Measurements from ENCODE around the gene HS2ST1.

The HS2ST1 gene

GRCh38 chr1:87144316-87144895, 230.0 kb downstream of the HS2ST1 start:
- no peak for DNase-seq

GRCh38 chr1:87144981-87145380, 230.5 kb downstream of the HS2ST1 start:
- no peak for DNase-seq

- DNase-seq: no peak
Measured at GRCh38 chr1:87146538-87146937, 232.1 kb downstream of the HS2ST1 start.

GRCh38 chr1:87146986-87147385, 232.6 kb downstream of the HS2ST1 start:
- no peak for DNase-seq

GRCh38 chr1:87147851-87148250, 233.4 kb downstream of the HS2ST1 start:
- DNase-seq: no peak

GRCh38 chr1:87148661-87149060, 234.2 kb downstream of the HS2ST1 start:
- no peak for DNase-seq

GRCh38 chr1:87149241-87150041, 235.0 kb downstream of the HS2ST1 start:
- DNase-seq: no peak

GRCh38 chr1:87150143-87150542, 235.7 kb downstream of the HS2ST1 start:
- no peak for DNase-seq

- no peak for DNase-seq
Measured at GRCh38 chr1:87151500-87152421, 237.3 kb downstream of the HS2ST1 start.

- DNase-seq: no peak
Measured at GRCh38 chr1:87154384-87154783, 239.9 kb downstream of the HS2ST1 start.

- no peak for DNase-seq
Measured at GRCh38 chr1:87155170-87155569, 240.7 kb downstream of the HS2ST1 start.

- DNase-seq: no peak
Measured at GRCh38 chr1:87155648-87156047, 241.2 kb downstream of the HS2ST1 start.

GRCh38 chr1:87156124-87156523, 241.7 kb downstream of the HS2ST1 start:
- DNase-seq: no peak

GRCh38 chr1:87159378-87159915, 245.0 kb downstream of the HS2ST1 start:
- no peak for DNase-seq
